HEK293 (cell line): ENCODE data around the gene TPP1.

ENCODE experiments used
- CTCF ChIA-PET: fragments of 350-600 bp; formaldehyde crosslinking; extraction: SDS; loops from one replicate; lab custom pipeline; 2021; ENCODE audit warnings: antibody characterized with exemption; lab: Yijun Ruan, JAX
- POLR2A ChIA-PET: fragments of 300-600 bp; formaldehyde crosslinking; extraction: SDS; loops from one replicate; lab custom pipeline; 2020; ENCODE audit warnings: antibody characterized with exemption, inconsistent platforms; lab: Yijun Ruan, JAX
- H3K27ac ChIP-seq: fragments of 200-500 bp; sonication (Bioruptor generic); 2 replicates; pipeline ENCODE4 v1.5.1; 2014; ENCODE audit warnings: low read depth, low read length, control low read depth, inconsistent platforms; ENCODE audit errors: extremely low read depth
- H3K36me3 ChIP-seq, 2 experiments: fragments of 200-500 bp in 1 of 2; sonication (Bioruptor generic) in 1 of 2; 1 replicate in 1 of 2; 2 replicates in 1 of 2; pipeline ENCODE4 v1.5.1; 2014 to 2017; ENCODE audit warnings: inconsistent platforms in 2 of 2, low read length in 2 of 2; ENCODE audit not compliant: control insufficient read depth in 2 of 2, insufficient read depth in 1 of 2
- H3K4me1 ChIP-seq: fragments of 200-500 bp; sonication (Bioruptor generic); 2 replicates; pipeline ENCODE4 v1.5.1; 2014; ENCODE audit warnings: mild to moderate bottlenecking, low read length, inconsistent platforms; ENCODE audit not compliant: control insufficient read depth, insufficient read depth
- H3K4me3 ChIP-seq: 2 replicates; pipeline ENCODE4 v1.5.1; 2011; ENCODE audit warnings: low read depth, mild to moderate bottlenecking, control low read depth, low read length, moderate library complexity
- H3K9me3 ChIP-seq: fragments of 200-500 bp; sonication (Bioruptor generic); 2 replicates; pipeline ENCODE4 v1.5.1; 2014; ENCODE audit warnings: low read depth, low read length, inconsistent platforms; ENCODE audit not compliant: control insufficient read depth, insufficient read depth
- EGR2 ChIP-seq: fragments of 450-650 bp; formaldehyde crosslinking; IDR thresholded peaks from 2 replicates; pipeline ENCODE4 v1.5.1; 2016; ENCODE audit warnings: low read depth, missing biosample characterization, missing genetic modification characterization
- FEZF1 ChIP-seq: fragments of 450-650 bp; formaldehyde crosslinking; IDR thresholded peaks from 2 replicates; pipeline ENCODE4 v1.5.1; 2016; ENCODE audit warnings: missing biosample characterization, missing genetic modification characterization
- KLF7 ChIP-seq: fragments of 450-650 bp; formaldehyde crosslinking; IDR thresholded peaks from 2 replicates; pipeline ENCODE4 v1.5.1; 2016; ENCODE audit warnings: missing biosample characterization, missing genetic modification characterization, borderline replicate concordance
- KLF8 ChIP-seq: fragments of 450-650 bp; formaldehyde crosslinking; IDR thresholded peaks from 2 replicates; pipeline ENCODE4 v1.5.1; 2016; ENCODE audit warnings: missing biosample characterization, missing genetic modification characterization
- SALL2 ChIP-seq: fragments of 450-650 bp; formaldehyde crosslinking; IDR thresholded peaks from 2 replicates; pipeline ENCODE4 v1.5.0; 2017; ENCODE audit warnings: missing biosample characterization, mild to moderate bottlenecking, missing genetic modification characterization, borderline replicate concordance
- SCRT1 ChIP-seq: fragments of 450-650 bp; formaldehyde crosslinking; IDR thresholded peaks from 2 replicates; pipeline ENCODE4 v1.5.1; 2016; ENCODE audit warnings: missing biosample characterization, missing genetic modification characterization, borderline replicate concordance
- ZBTB48 ChIP-seq: fragments of 450-650 bp; formaldehyde crosslinking; IDR thresholded peaks from 2 replicates; pipeline ENCODE4 v1.5.1; 2016; ENCODE audit warnings: missing biosample characterization, missing genetic modification characterization
- ZIC2 ChIP-seq: fragments of 450-650 bp; formaldehyde crosslinking; IDR thresholded peaks from 2 replicates; pipeline ENCODE4 v1.5.1; 2016; ENCODE audit warnings: missing biosample characterization, missing genetic modification characterization
- ZNF133 ChIP-seq: fragments of 450-650 bp; formaldehyde crosslinking; IDR thresholded peaks from 2 replicates; pipeline ENCODE4 v1.5.1; 2016; ENCODE audit warnings: missing biosample characterization, missing genetic modification characterization
- ZNF175 ChIP-seq: fragments of 450-650 bp; formaldehyde crosslinking; IDR thresholded peaks from 2 replicates; pipeline ENCODE4 v1.5.1; 2016; ENCODE audit warnings: missing biosample characterization, missing genetic modification characterization
- ZNF24 ChIP-seq: fragments of 450-650 bp; formaldehyde crosslinking; IDR thresholded peaks from 2 replicates; pipeline ENCODE4 v1.5.1; 2016; ENCODE audit warnings: missing biosample characterization, missing genetic modification characterization
- ZNF530 ChIP-seq: fragments of 450-650 bp; formaldehyde crosslinking; IDR thresholded peaks from 2 replicates; pipeline ENCODE4 v1.5.1; 2016; ENCODE audit warnings: low read depth, missing biosample characterization, missing genetic modification characterization
- ZNF610 ChIP-seq: fragments of 450-650 bp; formaldehyde crosslinking; IDR thresholded peaks from 2 replicates; pipeline ENCODE4 v1.5.1; 2016; ENCODE audit warnings: missing biosample characterization, missing genetic modification characterization, borderline replicate concordance
- ZNF76 ChIP-seq: fragments of 450-650 bp; formaldehyde crosslinking; IDR thresholded peaks from 2 replicates; pipeline ENCODE4; 2016; ENCODE audit warnings: low read depth, missing biosample characterization, missing genetic modification characterization, borderline replicate concordance
- ZNF830 ChIP-seq: fragments of 450-650 bp; IDR thresholded peaks from 2 replicates; pipeline ENCODE4 v1.5.0; 2018; ENCODE audit warnings: missing biosample characterization, missing genetic modification characterization, low read depth, mild to moderate bottlenecking, moderate library complexity
- TF ChIP-seq, protein P1 (sequence below): fragments of 450-650 bp; formaldehyde crosslinking; optimal IDR thresholded peaks from 2 replicates; pipeline ENCODE3; 2016; ENCODE audit warnings: missing biosample characterization, mild to moderate bottlenecking, missing genetic modification characterization
- TF ChIP-seq, protein P2 (sequence below): fragments of 450-650 bp; formaldehyde crosslinking; IDR thresholded peaks from 2 replicates; pipeline ENCODE4 v1.5.1; 2017; ENCODE audit warnings: missing biosample characterization, missing genetic modification characterization
- TF ChIP-seq, protein P3 (sequence below): fragments of 450-650 bp; formaldehyde crosslinking; IDR thresholded peaks from 2 replicates; pipeline ENCODE4 v1.5.1; 2016; ENCODE audit warnings: missing biosample characterization, missing genetic modification characterization
- TF ChIP-seq, protein P4 (sequence below): fragments of 450-650 bp; formaldehyde crosslinking; IDR thresholded peaks from 2 replicates; pipeline ENCODE4 v1.5.1; 2017; ENCODE audit warnings: missing biosample characterization, missing genetic modification characterization
- TF ChIP-seq, protein P5 (sequence below): fragments of 450-650 bp; formaldehyde crosslinking; IDR thresholded peaks from 2 replicates; pipeline ENCODE4 v1.5.1; 2016; ENCODE audit warnings: missing biosample characterization, missing genetic modification characterization

The TPP1 gene

DNA sequence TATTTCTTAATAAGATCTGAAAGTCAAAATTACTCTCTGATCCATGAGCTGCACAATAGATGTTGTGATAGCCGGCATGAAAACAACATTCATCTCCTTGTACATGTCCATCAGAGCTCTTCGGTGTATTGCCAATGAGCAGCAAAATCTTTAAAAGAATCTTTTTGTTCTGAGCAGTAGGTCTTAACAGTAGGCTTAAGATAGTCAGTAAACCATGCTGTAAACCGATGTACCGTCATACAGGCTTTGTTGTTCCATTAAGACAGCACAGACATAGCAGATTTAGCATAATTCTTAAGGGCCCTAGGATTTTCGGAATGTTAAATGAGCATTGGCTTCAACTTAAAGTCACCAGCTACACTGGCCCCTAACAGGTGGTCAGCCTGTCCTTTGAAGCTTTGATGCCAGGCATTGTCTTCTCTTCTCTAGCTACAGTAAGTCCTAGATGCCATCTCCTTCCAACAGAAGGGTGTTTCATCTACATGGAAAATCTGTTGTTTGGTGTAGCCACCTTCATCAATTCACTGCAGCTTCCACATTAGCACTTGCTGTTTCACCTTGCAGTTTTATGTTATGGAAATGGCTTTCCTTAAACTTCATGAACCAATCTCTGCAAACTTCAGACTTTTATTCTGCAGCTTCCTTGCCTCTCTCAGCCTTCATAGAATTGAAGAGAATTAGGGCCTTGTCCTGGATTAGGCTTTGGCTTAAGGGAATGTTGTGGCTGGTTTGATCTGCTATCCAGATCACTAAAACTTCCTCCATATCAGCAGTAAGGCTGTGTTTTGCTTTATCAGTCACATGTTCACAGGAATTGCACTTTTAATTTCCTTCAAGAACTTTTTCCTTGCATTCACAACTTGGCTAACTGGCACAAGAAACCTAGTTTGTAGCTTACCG, 44.2 kb downstream of the TPP1 start:
- Histone ChIP-seq H3K4me3 (no peak overlapping the region), H3K27ac (no peak overlapping the region), H3K9me3 (no peaks in the 10 kb centered on the region), H3K4me1 (no peaks in the 10 kb centered on the region), H3K36me3 (peaks cover 0 to 3% of the 10 kb centered on the region in 2 experiments; a peak in 1 of 3 replicates)
- ChIA-PET POLR2A (no interaction called here), CTCF (interaction anchor here (0.6 to 0.7 kb wide), 3 partner anchors 73 to 324 kb away, joined by 3 read pairs; no protein-coding TSS in a partner anchor)
- TF ChIP-seq ZIC2: no peak
- no peak for TF ChIP-seq ZNF530
- no peak for TF ChIP-seq ZNF24 (tag by site-specific recombination)
- TF ChIP-seq EGR2 (tag by site-specific recombination): no peak
- TF ChIP-seq ZBTB48 (tag by site-specific recombination): no peak
- TF ChIP-seq, protein P1, sequence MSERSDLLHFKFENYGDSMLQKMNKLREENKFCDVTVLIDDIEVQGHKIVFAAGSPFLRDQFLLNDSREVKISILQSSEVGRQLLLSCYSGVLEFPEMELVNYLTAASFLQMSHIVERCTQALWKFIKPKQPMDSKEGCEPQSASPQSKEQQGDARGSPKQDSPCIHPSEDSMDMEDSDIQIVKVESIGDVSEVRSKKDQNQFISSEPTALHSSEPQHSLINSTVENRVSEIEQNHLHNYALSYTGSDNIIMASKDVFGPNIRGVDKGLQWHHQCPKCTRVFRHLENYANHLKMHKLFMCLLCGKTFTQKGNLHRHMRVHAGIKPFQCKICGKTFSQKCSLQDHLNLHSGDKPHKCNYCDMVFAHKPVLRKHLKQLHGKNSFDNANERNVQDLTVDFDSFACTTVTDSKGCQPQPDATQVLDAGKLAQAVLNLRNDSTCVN (tag by site-specific recombination): no peak
- no peak for TF ChIP-seq ZNF830 (tag by site-specific recombination)
- no peak for TF ChIP-seq ZNF133
- no peak for TF ChIP-seq SCRT1 (tag by site-specific recombination)
- TF ChIP-seq, protein P2, sequence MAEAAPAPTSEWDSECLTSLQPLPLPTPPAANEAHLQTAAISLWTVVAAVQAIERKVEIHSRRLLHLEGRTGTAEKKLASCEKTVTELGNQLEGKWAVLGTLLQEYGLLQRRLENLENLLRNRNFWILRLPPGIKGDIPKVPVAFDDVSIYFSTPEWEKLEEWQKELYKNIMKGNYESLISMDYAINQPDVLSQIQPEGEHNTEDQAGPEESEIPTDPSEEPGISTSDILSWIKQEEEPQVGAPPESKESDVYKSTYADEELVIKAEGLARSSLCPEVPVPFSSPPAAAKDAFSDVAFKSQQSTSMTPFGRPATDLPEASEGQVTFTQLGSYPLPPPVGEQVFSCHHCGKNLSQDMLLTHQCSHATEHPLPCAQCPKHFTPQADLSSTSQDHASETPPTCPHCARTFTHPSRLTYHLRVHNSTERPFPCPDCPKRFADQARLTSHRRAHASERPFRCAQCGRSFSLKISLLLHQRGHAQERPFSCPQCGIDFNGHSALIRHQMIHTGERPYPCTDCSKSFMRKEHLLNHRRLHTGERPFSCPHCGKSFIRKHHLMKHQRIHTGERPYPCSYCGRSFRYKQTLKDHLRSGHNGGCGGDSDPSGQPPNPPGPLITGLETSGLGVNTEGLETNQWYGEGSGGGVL (tag by site-specific recombination): no peak
- TF ChIP-seq ZNF76 (tag by site-specific recombination): no peak
- TF ChIP-seq KLF7 (tag by site-specific recombination): no peak
- TF ChIP-seq, protein P3, sequence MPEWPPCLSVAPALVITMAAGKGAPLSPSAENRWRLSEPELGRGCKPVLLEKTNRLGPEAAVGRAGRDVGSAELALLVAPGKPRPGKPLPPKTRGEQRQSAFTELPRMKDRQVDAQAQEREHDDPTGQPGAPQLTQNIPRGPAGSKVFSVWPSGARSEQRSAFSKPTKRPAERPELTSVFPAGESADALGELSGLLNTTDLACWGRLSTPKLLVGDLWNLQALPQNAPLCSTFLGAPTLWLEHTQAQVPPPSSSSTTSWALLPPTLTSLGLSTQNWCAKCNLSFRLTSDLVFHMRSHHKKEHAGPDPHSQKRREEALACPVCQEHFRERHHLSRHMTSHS: no peak

DNA sequence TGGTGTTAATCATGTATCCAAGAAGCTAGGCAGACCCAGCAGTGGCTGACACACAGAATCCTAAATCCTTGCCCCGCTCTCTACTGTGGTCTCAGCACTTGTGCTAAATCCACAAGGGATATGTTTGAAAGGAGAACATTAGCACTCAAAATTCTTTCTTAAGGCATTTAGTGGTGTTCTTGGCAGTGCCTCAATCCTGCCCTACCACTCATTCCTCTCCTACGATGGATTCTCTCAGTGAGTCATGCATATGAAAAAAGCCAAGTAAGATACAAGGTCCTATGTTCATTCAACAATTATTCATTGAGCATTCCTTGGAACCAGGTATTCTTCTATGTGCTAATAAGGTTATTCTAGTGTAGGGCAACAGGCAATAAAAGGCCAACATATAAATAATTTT, 47.0 kb downstream of the TPP1 start:
- TF ChIP-seq SALL2 (tag by site-specific recombination) (no peak), KLF8 (tag by site-specific recombination) (no peak), ZNF610 (tag by site-specific recombination) (no peak)
- TF ChIP-seq, all 188 proteins: peak for 0
- Histone ChIP-seq H3K9me3 (no peaks in the 10 kb centered on the region), H3K4me3 (no peak overlapping the region), H3K27ac (no peak overlapping the region), H3K36me3 (peaks cover 0 to 3% of the 10 kb centered on the region in 2 experiments; a peak in 1 of 3 replicates), H3K4me1 (no peaks in the 10 kb centered on the region)
- ChIA-PET POLR2A (no interaction called here), CTCF (no interaction called here)

DNA sequence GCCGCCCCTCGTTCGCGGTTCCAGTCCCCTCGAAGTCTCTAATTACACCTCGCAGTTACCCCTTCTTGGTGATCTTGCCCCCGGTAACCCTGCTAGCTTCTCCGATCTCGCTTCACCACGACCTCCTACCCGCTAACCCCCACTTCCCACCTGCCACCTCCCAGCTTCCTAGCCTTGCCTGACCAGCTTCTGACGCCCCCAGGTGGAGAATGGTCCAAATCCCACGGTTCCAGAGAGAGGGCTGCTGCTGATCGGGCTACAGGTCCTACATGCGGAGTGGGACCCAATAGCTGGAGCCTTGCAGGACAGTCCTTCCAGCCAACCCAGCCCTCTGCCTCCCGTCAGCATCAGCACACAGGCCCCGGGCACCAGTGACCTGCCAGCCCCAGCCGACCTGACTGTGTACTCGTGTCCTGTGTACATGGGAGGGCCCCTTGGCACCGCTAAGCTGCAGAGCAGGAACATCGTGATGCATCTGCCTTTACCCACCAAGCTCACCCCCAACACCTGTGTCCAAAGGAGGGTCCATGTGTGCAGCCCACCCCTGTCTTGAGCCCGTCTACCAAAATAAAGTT, 47.7 kb downstream of the TPP1 start:
- H3K27ac ChIP-seq: no peak overlapping the region
- no peak overlapping the region for H3K4me3 ChIP-seq
- peaks cover 0 to 3% of the 10 kb centered on the region in 2 experiments; a peak in 1 of 3 replicates for H3K36me3 ChIP-seq
- POLR2A ChIA-PET: no interaction called here
- H3K9me3 ChIP-seq: no peaks in the 10 kb centered on the region
- CTCF ChIA-PET: no interaction called here
- no peaks in the 10 kb centered on the region for H3K4me1 ChIP-seq
- TF ChIP-seq ZNF175 (tag by site-specific recombination) (no peak), FEZF1 (tag by site-specific recombination) (no peak)
- TF ChIP-seq, protein P4, sequence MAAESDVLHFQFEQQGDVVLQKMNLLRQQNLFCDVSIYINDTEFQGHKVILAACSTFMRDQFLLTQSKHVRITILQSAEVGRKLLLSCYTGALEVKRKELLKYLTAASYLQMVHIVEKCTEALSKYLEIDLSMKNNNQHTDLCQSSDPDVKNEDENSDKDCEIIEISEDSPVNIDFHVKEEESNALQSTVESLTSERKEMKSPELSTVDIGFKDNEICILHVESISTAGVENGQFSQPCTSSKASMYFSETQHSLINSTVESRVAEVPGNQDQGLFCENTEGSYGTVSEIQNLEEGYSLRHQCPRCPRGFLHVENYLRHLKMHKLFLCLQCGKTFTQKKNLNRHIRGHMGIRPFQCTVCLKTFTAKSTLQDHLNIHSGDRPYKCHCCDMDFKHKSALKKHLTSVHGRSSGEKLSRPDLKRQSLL (tag by site-specific recombination): no peak
- TF ChIP-seq, protein P5, sequence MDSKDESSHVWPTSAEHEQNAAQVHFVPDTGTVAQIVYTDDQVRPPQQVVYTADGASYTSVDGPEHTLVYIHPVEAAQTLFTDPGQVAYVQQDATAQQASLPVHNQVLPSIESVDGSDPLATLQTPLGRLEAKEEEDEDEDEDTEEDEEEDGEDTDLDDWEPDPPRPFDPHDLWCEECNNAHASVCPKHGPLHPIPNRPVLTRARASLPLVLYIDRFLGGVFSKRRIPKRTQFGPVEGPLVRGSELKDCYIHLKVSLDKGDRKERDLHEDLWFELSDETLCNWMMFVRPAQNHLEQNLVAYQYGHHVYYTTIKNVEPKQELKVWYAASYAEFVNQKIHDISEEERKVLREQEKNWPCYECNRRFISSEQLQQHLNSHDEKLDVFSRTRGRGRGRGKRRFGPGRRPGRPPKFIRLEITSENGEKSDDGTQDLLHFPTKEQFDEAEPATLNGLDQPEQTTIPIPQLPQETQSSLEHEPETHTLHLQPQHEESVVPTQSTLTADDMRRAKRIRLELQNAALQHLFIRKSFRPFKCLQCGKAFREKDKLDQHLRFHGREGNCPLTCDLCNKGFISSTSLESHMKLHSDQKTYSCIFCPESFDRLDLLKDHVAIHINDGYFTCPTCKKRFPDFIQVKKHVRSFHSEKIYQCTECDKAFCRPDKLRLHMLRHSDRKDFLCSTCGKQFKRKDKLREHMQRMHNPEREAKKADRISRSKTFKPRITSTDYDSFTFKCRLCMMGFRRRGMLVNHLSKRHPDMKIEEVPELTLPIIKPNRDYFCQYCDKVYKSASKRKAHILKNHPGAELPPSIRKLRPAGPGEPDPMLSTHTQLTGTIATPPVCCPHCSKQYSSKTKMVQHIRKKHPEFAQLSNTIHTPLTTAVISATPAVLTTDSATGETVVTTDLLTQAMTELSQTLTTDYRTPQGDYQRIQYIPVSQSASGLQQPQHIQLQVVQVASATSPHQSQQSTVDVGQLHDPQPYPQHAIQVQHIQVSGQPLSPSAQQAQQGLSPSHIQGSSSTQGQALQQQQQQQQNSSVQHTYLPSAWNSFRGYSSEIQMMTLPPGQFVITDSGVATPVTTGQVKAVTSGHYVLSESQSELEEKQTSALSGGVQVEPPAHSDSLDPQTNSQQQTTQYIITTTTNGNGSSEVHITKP (tag by site-specific recombination): no peak
